Activated CD8-positive, alpha-beta memory T cell treated with anti-CD3 and anti-CD28 coated beads, Interleukin-2, amount 10 ng/mL, durations not matched to agents 7 days and 5 days (primary cell): Measurements from ENCODE around the gene SEMA4C. TPM values are rescaled to one million over a fixed set of nuclear protein-coding genes. Genes with fewer than 3 reads are reported as not detected.

Experiments
- ATAC-seq: fragments of 150-1000 bp; cut with Tn5 transposase; one replicate; pipeline ENCODE4 v1.10.0; 2021; ENCODE audit warnings: moderate library complexity
- CTCF ChIA-PET: fragments of 350-600 bp; sonication (Branson Sonifier 250); formaldehyde crosslinking; loops from one replicate; lab custom pipeline; 2021; ENCODE audit warnings: antibody characterized with exemption; lab: Charles Lee
- DNase-seq: peaks from one replicate; pipeline ENCODE4 v3.0.0-alpha.2; 2020
- H3K27ac Mint-ChIP-seq: one replicate; pipeline ENCODE4 v1.8.0; 2021; ENCODE audit warnings: mild to moderate bottlenecking, mixed read lengths
- H3K27me3 Mint-ChIP-seq: one replicate; pipeline ENCODE4 v1.8.0; 2021; ENCODE audit warnings: mixed read lengths
- H3K36me3 Mint-ChIP-seq: one replicate; pipeline ENCODE4 v1.8.0; 2021; ENCODE audit warnings: mild to moderate bottlenecking, mixed read lengths
- H3K4me1 Mint-ChIP-seq: one replicate; pipeline ENCODE4 v1.8.0; 2021; ENCODE audit warnings: mixed read lengths
- H3K4me3 Mint-ChIP-seq: one replicate; pipeline ENCODE4 v1.8.0; 2021; ENCODE audit warnings: mild to moderate bottlenecking, moderate library complexity, mixed read lengths
- H3K9me3 Mint-ChIP-seq: one replicate; pipeline ENCODE4 v1.8.0; 2022; ENCODE audit warnings: low read depth, mixed read lengths
- total RNA-seq, 2 experiments: library from RNA; stranded (reverse); gene quantifications; one replicate each; pipeline ENCODE4 v1.2.3, GENCODE V29; 2021

SEMA4C gene
- total RNA-seq, 2 experiments from 2014 or later, result 9.7 to 11.6 TPM

DNA sequence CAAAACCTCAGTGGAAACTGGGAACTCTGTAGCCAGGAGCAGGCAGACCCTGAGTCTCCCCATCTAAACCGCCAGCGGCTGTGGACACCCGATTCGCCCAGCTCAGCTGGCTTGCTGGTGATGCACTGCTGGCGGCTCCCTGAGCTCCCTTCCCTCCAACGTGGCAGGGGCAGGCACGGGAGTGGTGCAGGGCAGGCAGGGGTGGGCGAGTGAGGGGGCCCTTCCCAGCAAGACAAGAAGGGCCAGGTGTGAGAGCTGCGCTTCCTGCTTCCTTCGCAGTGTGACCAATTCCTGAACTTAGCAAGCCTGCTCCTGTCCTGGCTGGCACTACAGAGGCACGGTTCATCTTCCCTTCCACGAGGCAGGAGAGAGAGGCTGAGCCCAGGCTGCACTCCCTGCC, 12.3 kb upstream of the SEMA4C start:
- Mint-ChIP-seq H3K36me3 (no peaks in the 10 kb centered on the region), H3K4me1 (no peaks in the 10 kb centered on the region), H3K27ac (no peak overlapping the region), H3K27me3 (no peaks in the 10 kb centered on the region), H3K4me3 (no peak overlapping the region), H3K9me3 (no peaks in the 10 kb centered on the region)
- CTCF ChIA-PET, result interaction anchor here (1.2 kb wide), 1 partner anchor 69 kb away, joined by 4 read pairs; no protein-coding TSS in a partner anchor
- DNase-seq (no peak), ATAC-seq (no peak)

DNA sequence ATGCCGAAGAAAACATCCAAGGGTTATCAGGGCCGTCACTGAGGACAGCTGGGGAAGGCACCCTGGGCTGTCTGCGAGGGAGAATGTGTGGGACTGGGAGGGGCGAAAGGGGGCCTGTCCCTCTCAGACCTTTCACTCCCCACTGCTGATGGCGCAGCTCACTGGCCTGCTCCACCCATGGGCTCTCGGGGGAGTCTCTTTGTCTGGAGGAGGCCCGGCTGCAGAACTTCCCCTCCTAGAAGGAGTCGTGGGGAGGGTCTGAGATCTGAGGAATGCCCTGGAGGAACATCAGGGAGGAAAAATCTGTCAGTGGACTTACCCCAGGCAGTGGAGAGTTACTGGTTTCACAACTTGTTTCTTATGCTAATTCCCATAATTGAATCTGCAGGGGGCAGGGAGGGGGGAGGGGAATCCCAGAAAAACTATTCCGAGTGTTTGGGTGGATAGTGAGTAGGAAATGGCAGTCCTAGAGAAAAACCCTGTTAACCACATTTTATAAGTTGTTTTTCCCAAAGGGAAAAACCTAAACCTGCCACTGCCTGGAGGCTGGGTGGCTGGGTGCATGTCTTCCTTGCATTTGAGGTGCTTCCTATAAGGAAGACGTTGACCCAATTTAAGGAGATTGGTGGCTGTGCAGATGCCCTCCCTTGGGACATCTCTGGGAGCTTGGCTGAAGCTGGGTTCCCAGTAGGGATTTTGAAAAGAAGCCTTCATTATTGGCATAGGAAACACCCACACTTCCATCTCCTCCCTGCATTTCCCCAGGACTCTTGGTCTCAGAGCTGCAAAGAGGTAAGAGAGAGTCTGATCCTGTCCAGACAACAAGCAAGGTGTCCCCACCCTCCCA, 11.7 kb upstream of the SEMA4C start:
- no peak overlapping the region for H3K27ac Mint-ChIP-seq
- peaks cover 3% of the 10 kb centered on the region for H3K4me1 Mint-ChIP-seq
- no peaks in the 10 kb centered on the region for H3K36me3 Mint-ChIP-seq
- H3K27me3 Mint-ChIP-seq, result no peaks in the 10 kb centered on the region
- DNase-seq (no peak), ATAC-seq (no peak)
- CTCF ChIA-PET, result interaction anchor here (1.2 kb wide), 1 partner anchor 69 kb away, joined by 4 read pairs; no protein-coding TSS in a partner anchor
- H3K9me3 Mint-ChIP-seq, result no peaks in the 10 kb centered on the region
- no peak overlapping the region for H3K4me3 Mint-ChIP-seq

DNA sequence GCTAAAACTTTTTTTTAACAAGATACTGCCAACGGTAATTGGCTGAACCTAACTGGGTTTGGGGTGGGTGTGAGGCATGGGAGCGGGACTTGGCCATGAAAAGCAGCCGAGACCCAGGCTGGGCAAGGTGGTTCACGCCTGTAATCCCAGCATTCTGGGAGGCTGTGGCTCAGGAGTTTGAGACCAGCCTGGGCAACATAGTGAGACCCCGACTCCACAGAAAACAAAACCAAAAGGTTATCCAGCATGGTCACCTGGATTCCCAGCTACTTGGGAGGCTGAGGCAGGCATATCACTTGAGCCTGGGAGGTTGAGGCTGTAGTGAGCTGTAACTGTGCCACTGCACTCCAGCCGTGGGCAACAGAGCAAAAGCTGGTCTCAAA, 11.0 kb upstream of the SEMA4C start:
- H3K27me3 Mint-ChIP-seq, result no peaks in the 10 kb centered on the region
- CTCF ChIA-PET, result interaction anchor here (1.9 kb wide), 1 partner anchor 12 kb away, joined by 8 read pairs; no protein-coding TSS in a partner anchor
- H3K4me3 Mint-ChIP-seq, result no peak overlapping the region
- DNase-seq, result no peak
- no peak for ATAC-seq
- H3K36me3 Mint-ChIP-seq, result no peaks in the 10 kb centered on the region
- no peaks in the 10 kb centered on the region for H3K9me3 Mint-ChIP-seq
- no peak overlapping the region for H3K27ac Mint-ChIP-seq
- peaks cover 3% of the 10 kb centered on the region for H3K4me1 Mint-ChIP-seq

DNA sequence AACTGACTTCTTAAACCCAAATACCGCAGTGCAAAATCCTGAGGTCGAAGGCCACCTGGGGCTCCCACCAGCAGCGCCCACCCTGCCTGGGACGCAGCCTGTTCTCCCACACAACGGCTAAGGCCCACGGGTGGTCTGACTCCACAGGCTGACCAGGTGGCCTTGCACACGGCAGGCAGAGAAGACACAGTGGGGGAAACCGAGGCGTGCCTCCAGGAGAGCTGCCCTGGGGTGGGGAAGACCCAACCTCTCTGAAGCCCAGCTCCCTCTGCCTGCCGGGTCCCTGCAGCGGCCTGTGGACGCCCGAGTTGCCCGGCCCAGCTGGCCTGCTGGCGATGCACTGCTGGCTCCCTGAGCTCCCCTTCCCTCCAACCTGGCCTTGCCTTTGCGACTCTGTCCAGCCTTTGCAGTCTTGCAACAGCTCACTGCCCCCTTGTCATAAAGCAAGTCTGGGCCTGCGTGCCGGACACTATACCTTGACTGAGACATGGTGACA, 9.7 kb upstream of the SEMA4C start:
- no peaks in the 10 kb centered on the region for H3K27me3 Mint-ChIP-seq
- no peaks in the 10 kb centered on the region for H3K9me3 Mint-ChIP-seq
- no peak for ATAC-seq
- peaks cover 4% of the 10 kb centered on the region for H3K4me1 Mint-ChIP-seq
- no peaks in the 10 kb centered on the region for H3K36me3 Mint-ChIP-seq
- H3K27ac Mint-ChIP-seq, result no peak overlapping the region
- CTCF ChIA-PET, result interaction anchor here (1.1 to 1.9 kb wide), 2 partner anchors 9 to 11 kb away, joined by 3 to 8 read pairs; no protein-coding TSS in a partner anchor
- no peak for DNase-seq
- H3K4me3 Mint-ChIP-seq, result no peak overlapping the region

DNA sequence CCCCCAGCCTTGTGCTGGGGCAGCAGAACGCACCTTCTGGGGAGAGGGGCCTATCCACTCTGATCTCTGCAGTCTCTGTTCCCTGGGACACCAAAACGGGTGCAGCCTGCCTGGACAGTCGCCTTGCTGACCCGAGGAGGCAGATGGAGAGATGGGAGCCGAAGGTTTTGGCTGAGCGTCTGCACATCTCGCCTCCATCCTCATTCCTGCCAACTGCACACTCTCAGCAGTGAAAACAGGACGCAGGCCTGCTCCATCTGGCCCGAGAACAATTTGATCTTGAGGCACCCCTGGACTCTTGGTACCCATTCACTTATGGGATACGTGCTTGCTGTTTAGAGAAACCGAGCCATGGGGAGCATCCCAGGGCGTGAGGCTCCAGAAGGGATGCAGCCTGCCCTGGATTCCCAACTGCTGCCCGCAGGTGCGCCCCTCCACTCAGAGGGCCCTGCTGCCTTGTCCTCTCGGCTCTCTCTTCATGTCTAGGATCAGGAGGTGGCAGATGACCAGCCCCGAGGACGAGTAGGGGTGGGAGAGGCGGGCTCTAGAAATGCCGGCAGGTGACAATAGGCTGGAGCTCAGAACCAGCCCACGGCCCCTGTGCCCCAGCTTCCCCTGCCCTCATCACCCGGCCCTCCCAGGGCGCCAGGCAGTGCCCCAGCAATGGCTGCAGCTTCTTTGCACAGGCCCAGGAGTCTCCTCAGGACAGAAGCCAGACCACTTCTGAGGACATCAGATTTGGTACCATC, 9.1 kb upstream of the SEMA4C start:
- CTCF ChIA-PET, result interaction anchor here (1.1 to 1.9 kb wide), 2 partner anchors 8 to 10 kb away, joined by 3 to 8 read pairs; no protein-coding TSS in a partner anchor
- Mint-ChIP-seq H3K36me3 (no peaks in the 10 kb centered on the region), H3K9me3 (no peaks in the 10 kb centered on the region), H3K27ac (no peak overlapping the region), H3K27me3 (peaks cover 3% of the 10 kb centered on the region), H3K4me1 (peaks cover 7% of the 10 kb centered on the region), H3K4me3 (no peak overlapping the region)
- DNase-seq (no peak), ATAC-seq (no peak)

DNA sequence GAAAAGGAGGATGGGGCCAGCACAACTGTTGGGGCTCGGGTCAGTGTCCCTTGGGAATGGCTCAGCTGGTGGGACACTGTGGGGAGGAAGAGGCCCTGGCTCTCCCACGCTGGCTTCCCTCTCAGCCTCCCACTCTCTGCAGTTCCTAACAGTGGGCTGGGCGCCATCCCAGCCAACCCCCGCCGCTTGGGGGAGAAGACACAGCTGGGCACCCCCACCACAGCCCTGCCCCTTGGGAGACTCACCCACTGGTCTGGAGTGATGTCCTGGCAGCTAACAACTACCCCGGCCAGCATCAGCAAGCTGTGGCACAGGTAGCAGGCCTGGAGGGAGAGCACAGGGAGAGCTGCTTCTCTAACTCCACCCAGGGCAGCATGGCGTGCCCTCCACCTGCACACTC, 8.3 kb upstream of the SEMA4C start:
- no peak for DNase-seq
- no peaks in the 10 kb centered on the region for H3K36me3 Mint-ChIP-seq
- H3K9me3 Mint-ChIP-seq, result no peaks in the 10 kb centered on the region
- H3K27ac Mint-ChIP-seq, result no peak overlapping the region
- peaks cover 7% of the 10 kb centered on the region for H3K4me1 Mint-ChIP-seq
- H3K27me3 Mint-ChIP-seq, result peaks cover 3% of the 10 kb centered on the region
- CTCF ChIA-PET, result interaction anchor here (1.7 kb wide), 1 partner anchor 73 kb away, joined by 7 read pairs; no protein-coding TSS in a partner anchor
- ATAC-seq, result peak; percentile 8
- H3K4me3 Mint-ChIP-seq, result no peak overlapping the region

DNA sequence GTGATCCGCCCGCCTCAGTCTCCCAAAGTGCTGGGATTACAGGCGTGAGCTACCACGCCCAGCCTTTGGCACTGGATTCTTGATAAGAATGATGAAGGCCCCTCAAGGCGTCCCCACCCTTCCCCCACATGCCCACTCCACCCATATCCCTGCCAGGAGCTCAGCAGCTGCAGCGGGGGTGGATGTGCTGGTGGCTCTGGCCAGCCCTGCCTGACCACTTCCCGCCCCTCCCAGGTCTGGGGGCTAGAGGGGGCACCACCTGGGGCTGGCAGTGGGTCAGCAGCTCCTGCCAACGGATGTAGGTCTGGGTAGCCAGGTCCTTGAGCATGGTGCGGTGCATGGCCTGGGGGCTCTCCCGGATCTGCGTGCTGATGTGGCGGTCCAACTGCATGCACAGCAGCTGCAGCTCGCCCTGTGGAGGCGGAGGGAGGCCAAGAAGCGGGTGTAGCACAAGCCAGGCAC, 7.8 kb upstream of the SEMA4C start:
- H3K4me3 Mint-ChIP-seq, result no peak overlapping the region
- H3K9me3 Mint-ChIP-seq, result no peaks in the 10 kb centered on the region
- peaks cover 9% of the 10 kb centered on the region for H3K4me1 Mint-ChIP-seq
- H3K27me3 Mint-ChIP-seq, result peaks cover 3% of the 10 kb centered on the region
- no peaks in the 10 kb centered on the region for H3K36me3 Mint-ChIP-seq
- DNase-seq, result no peak
- CTCF ChIA-PET, result interaction anchor here (1.7 kb wide), 1 partner anchor 73 kb away, joined by 7 read pairs; no protein-coding TSS in a partner anchor
- no peak for ATAC-seq
- H3K27ac Mint-ChIP-seq, result no peak overlapping the region

DNA sequence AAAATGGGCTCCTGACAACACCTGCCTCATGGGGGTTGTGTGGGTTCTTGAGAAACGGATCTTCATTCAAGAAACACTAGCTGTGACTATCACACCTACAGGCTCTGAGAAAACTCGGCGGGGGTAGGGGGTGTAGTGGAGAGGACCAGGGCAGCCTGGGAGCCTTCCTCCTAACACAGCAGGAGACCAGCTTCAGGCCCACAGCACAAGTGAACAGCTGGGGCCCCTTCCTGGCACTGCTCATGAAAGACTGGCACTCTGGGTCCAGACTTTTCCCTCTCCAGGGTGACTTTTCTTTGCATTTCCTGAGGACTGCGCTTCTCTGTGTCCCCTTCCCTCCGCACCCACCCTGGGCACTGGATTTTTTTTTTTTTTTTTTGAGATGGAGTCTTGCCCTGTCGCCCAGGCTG, 7.2 kb upstream of the SEMA4C start:
- Mint-ChIP-seq H3K27ac (no peak overlapping the region), H3K9me3 (no peaks in the 10 kb centered on the region), H3K4me1 (peaks cover 9% of the 10 kb centered on the region), H3K36me3 (no peaks in the 10 kb centered on the region), H3K27me3 (peaks cover 3% of the 10 kb centered on the region), H3K4me3 (no peak overlapping the region)
- CTCF ChIA-PET, result interaction anchor here (1.7 kb wide), 1 partner anchor 74 kb away, joined by 7 read pairs; no protein-coding TSS in a partner anchor
- DNase-seq, result no peak
- ATAC-seq, result no peak

DNA sequence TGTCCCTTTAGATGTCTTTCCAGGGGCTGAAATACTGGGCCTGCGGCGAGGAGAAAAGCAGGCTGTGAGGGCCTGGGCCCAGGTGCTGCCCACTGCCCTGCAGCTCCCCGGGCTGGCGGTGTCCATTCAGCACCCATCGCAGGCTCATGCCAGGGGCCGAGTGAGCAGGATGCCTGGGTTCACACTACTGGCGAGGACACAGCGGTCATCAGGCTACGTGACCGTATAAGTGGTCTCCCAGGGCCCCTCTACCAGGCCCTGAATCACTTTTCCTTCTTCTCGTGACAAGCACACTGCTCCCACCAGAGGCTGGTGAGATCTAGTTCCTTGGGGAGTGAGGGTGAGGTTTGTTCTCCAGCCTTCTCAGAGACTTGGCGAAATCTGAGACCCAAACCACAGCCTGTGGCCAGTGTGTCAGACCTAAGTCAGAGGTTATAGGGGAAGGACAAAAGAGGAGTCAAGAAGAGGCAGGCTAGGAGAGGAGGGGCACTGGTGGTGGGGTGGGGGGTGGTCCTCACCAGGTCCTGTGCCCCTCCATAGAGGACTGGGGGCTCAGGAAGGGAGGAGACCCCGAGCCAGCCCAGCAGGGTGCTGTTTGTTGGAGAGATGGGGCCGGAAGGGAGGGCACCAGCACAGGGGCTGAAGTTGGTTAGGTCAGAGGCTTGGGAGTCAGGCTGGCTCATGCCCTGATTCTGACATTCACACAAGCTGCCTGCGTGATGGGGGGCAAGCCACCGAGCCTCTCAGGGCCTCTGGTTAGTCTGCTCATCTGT, 6.6 kb upstream of the SEMA4C start:
- CTCF ChIA-PET, result interaction anchor here (1.0 to 1.7 kb wide), 2 partner anchors 19 to 75 kb away, joined by 6 to 7 read pairs; partner anchors contain the start of gene ANKRD39
- Mint-ChIP-seq H3K9me3 (no peaks in the 10 kb centered on the region), H3K4me3 (no peak overlapping the region), H3K27ac (no peak overlapping the region), H3K27me3 (peaks cover 3% of the 10 kb centered on the region), H3K36me3 (no peaks in the 10 kb centered on the region), H3K4me1 (peaks cover 9% of the 10 kb centered on the region)
- DNase-seq, result no peak
- no peak for ATAC-seq

DNA sequence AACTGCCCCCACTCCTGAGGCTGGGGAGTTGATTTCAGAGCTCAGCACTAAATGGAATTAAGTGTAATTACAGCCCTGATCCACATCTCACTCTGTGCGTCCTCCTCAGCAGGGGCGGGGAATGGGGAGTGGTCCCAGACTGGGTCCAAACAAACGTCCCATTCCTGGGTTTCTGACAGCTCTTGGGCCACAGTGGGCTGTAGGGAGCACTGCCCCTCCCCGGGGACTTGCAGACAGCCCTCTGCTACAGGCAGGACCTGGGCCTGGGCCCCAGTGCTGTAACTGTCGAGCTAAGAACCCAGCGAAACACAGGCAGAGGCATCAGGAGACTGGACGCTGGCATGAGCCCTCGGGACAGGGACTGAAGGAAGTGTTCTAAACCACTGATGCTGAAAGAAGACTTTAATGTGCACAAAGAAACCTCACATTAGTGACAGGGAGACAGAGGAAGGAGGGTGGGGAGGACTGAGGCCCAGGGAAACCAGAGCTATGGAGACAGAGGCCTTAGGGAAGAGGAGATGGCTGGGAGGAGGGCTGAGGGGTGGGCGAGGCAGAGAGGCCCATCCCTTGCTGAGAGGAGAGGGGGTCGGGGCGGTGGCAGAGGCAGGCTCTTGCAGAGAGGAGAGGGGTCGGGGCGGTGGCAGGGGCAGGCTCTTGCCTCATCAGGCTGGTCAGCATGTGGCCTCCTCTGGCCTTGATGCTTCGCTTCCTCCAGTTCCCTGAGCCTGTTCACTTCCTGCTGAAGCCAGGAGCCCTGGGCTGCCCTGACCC, 5.8 kb upstream of the SEMA4C start:
- no peak for ATAC-seq
- Mint-ChIP-seq H3K27me3 (peaks cover 11% of the 10 kb centered on the region), H3K9me3 (no peaks in the 10 kb centered on the region), H3K4me1 (peaks cover 15% of the 10 kb centered on the region), H3K36me3 (no peaks in the 10 kb centered on the region), H3K27ac (no peak overlapping the region), H3K4me3 (no peak overlapping the region)
- DNase-seq, result no peak
- CTCF ChIA-PET, result interaction anchor here (0.7 to 1.0 kb wide), 2 partner anchors 18 to 213 kb away, joined by 3 to 6 read pairs; partner anchors contain the start of gene ANKRD39

DNA sequence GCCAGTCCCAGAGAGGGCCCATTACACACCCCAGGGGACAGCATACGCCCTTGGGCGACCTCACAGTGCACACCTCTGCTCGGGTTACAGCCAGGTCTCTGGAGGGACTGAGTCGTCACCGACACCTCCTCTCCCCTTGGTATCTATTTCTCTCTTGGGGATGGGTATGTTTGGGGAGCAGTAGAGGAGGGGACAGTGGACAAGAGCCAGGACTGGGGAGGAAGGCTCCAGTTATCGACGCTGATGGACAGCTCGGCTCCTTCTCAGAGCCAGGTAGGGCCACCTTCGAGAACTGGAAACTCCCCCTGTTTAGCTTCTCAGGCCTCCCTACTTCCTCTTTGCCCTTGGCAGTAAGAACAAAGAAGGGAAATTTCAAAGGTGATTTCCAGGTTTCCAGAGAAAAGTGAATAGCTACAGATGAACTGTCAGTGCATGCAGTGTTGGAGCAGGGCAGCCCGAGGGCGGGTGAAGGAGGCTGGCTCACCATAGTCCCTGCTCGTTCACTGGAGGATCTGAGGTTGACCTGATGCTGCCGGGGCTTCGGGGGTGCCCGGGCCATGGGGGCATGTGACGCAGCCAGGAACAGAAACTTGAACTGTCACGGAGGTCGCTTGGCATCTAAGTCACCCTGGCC, 4.4 kb upstream of the SEMA4C start:
- no peak for ATAC-seq
- DNase-seq, result no peak
- CTCF ChIA-PET, result interaction anchor here (0.8 to 1.7 kb wide), 3 partner anchors 16 to 87 kb away, joined by 3 to 13 read pairs (median 3); partner anchors contain the start of gene ANKRD39
- Mint-ChIP-seq H3K4me3 (no peak overlapping the region), H3K9me3 (no peaks in the 10 kb centered on the region), H3K4me1 (peaks cover 20% of the 10 kb centered on the region), H3K27ac (no peak overlapping the region), H3K27me3 (peaks cover 16% of the 10 kb centered on the region), H3K36me3 (no peaks in the 10 kb centered on the region)
